Uterus (tissue), 4 donors: Measurements from ENCODE around the gene SPATA6. TPM values are rescaled to one million over a fixed set of nuclear protein-coding genes. Genes with fewer than 3 reads are reported as not detected.

Source experiments
- DNase-seq, 2 donors: peaks; one replicate each; pipeline ENCODE4 v3.0.0-alpha.2; 2019 to 2020
- H3K27ac ChIP-seq, 2 donors: fragments of 200-600 bp; sonication (generic); 1 replicate in 1 of 2; 2 replicates in 1 of 2; pipeline ENCODE4 v1.5.1; 2016 to 2018
- H3K27me3 ChIP-seq, 2 donors: fragments of 200-600 bp; sonication (generic); one replicate each; pipeline ENCODE4 v1.5.1; 2018 to 2019; ENCODE audit warnings: control low read depth in 1 of 2
- H3K36me3 ChIP-seq, 2 donors: fragments of 200-600 bp; sonication (generic); one replicate each; pipeline ENCODE4 v1.5.1; 2019; ENCODE audit warnings: control low read depth in 1 of 2
- H3K4me1 ChIP-seq, 2 donors: fragments of 200-600 bp; sonication (generic); one replicate each; pipeline ENCODE4 v1.5.1; 2018 to 2019; ENCODE audit warnings: control low read depth in 1 of 2
- H3K4me3 ChIP-seq, 2 donors: fragments of 200-600 bp; sonication (generic); 1 replicate in 1 of 2; 2 replicates in 1 of 2; pipeline ENCODE4 v1.5.1; 2018 to 2019; ENCODE audit warnings: mild to moderate bottlenecking in 1 of 2
- H3K9me3 ChIP-seq, 2 donors: fragments of 200-600 bp; sonication (generic); one replicate each; pipeline ENCODE4 v1.5.1; 2019; ENCODE audit warnings: control low read depth in 1 of 2
- CTCF ChIP-seq, 4 experiments: fragments of 200-600 bp in 2 of 4; fragments of 450-650 bp in 2 of 4; sonication (generic) in 2 of 4; IDR thresholded peaks; one replicate each; pipeline ENCODE4 v1.5.1; 2016 to 2019; ENCODE audit warnings: antibody characterized with exemption in 4 of 4, mild to moderate bottlenecking in 2 of 4, moderate library complexity in 1 of 4
- POLR2A ChIP-seq, 2 donors: fragments of 450-650 bp; IDR thresholded peaks; one replicate each; pipeline ENCODE4 v1.6.1; 2016; ENCODE audit warnings: antibody characterized with exemption in 2 of 2, mild to moderate bottlenecking in 1 of 2, moderate library complexity in 1 of 2
- intact Hi-C: fragments of 100-400 bp; cut with DNase I; formaldehyde crosslinking; loops from one replicate; pipeline ENCODE4 v1.15.1; 2023; ENCODE audit warnings: low total_unique reads
- total RNA-seq, 4 donors: library from RNA; depleted of rRNA in 3 of 4; stranded (reverse); fragments of >200 nt in 3 of 4; gene quantifications; one replicate each; pipeline versions ENCODE4 v1.1.0 to v1.2.4, GENCODE V29; 2014 to 2023
- donor health status: DM: yes; HTN: yes; CAD: no.

The SPATA6 gene
- total RNA-seq, 4 donors from 2014 or later: 27.4 to 94.5 (median 46.0) TPM

- H3K9me3 ChIP-seq: no peaks in the 10 kb centered on the region
- H3K27ac ChIP-seq: no peak overlapping the region
- intact Hi-C loops: no loop called here
- no peak overlapping the region for H3K4me3 ChIP-seq
- no peak for TF ChIP-seq POLR2A (IDR thresholded peaks at IDR 0.05)
- no peak for TF ChIP-seq CTCF (IDR thresholded peaks at IDR 0.05)
- no peaks in the 10 kb centered on the region for H3K27me3 ChIP-seq
- no peak for DNase-seq
- H3K36me3 ChIP-seq: no peaks in the 10 kb centered on the region
- no peaks in the 10 kb centered on the region for H3K4me1 ChIP-seq
Measured at GRCh38 chr1:48266576-48266975, 205.4 kb downstream of the SPATA6 start.

DNA sequence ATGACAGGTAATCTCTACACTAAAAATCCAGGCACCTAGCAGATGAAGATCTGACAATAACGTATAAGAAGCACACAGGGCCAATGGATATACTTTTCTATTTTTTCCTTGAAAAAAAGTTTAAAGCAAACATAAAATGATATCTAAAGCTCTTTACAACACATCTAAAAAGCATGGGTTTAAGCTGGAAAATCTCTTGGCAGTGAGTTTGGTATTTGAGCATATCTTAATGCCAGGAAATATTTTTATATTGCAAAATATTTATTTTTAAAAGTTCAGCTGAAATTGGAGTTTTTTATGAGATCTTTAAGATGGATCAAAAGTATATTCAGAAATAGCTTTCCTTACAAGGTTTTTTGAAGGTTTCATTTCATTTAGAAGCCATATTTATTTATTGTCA, 209.0 kb downstream of the SPATA6 start:
- Histone ChIP-seq H3K4me1 (no peaks in the 10 kb centered on the region), H3K9me3 (no peaks in the 10 kb centered on the region), H3K27me3 (no peaks in the 10 kb centered on the region), H3K4me3 (no peak overlapping the region), H3K27ac (no peak overlapping the region), H3K36me3 (no peaks in the 10 kb centered on the region)
- TF ChIP-seq POLR2A (IDR thresholded peaks at IDR 0.05) (no peak), CTCF (IDR thresholded peaks at IDR 0.05) (no peak)
- intact Hi-C loops: no loop called here
- no peak for DNase-seq

GRCh38 chr1:48261881-48262400, 210.1 kb downstream of the SPATA6 start:
- no peak overlapping the region for H3K27ac ChIP-seq
- TF ChIP-seq POLR2A (IDR thresholded peaks at IDR 0.05) (no peak), CTCF (IDR thresholded peaks at IDR 0.05) (no peak)
- no peaks in the 10 kb centered on the region for H3K9me3 ChIP-seq
- no peaks in the 10 kb centered on the region for H3K36me3 ChIP-seq
- no peak overlapping the region for H3K4me3 ChIP-seq
- intact Hi-C loops: no loop called here
- H3K27me3 ChIP-seq: no peaks in the 10 kb centered on the region
- H3K4me1 ChIP-seq: no peaks in the 10 kb centered on the region
- no peak for DNase-seq

DNA sequence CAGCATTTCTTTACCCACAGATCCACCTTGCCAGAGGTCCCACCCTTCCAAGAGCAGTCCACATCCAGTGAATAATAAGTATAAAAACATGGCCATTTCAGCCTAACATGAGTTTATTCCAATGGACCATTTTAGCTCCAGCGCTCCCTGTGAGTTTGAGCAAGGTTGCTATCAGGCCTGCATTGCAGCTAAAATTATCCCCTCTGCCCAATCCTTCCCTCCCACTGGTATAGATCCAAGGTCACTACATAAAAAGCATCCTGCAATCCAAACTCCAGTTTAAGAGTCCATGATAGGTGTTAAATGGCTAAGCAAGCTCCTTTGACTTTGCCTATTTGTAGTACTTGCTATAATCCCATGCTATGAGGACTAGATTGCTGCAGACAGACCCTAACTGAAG, 213.9 kb downstream of the SPATA6 start:
- Histone ChIP-seq H3K36me3 (no peaks in the 10 kb centered on the region), H3K27ac (no peak overlapping the region), H3K9me3 (no peaks in the 10 kb centered on the region), H3K27me3 (no peaks in the 10 kb centered on the region), H3K4me3 (no peak overlapping the region), H3K4me1 (no peaks in the 10 kb centered on the region)
- DNase-seq: no peak
- no peak for TF ChIP-seq CTCF (IDR thresholded peaks at IDR 0.05)
- TF ChIP-seq POLR2A (IDR thresholded peaks at IDR 0.05): no peak
- intact Hi-C loops: no loop called here

DNA sequence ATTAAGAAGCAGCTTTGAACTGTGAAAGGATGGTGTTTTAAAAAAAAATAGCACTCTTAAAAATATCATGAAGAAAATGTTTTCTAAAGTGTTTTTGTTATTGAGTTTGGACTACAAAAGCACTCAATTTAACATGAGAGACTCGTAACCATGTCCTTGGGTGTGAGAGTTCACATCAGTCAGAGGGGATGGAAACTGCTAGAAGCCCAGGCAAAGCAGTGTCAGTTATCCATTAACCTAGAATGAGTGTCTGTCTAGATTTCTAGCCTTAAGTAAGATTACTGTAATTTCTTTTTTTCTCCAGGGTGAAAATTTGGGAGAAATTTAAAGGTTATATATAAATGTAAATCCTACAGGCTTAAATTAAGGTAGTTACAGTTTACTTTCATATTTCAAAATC, 217.8 kb downstream of the SPATA6 start:
- Histone ChIP-seq H3K36me3 (no peaks in the 10 kb centered on the region), H3K4me3 (no peak overlapping the region), H3K9me3 (no peaks in the 10 kb centered on the region), H3K27ac (no peak overlapping the region), H3K4me1 (no peaks in the 10 kb centered on the region), H3K27me3 (no peaks in the 10 kb centered on the region)
- intact Hi-C loops: no loop called here
- no peak for DNase-seq
- TF ChIP-seq POLR2A (IDR thresholded peaks at IDR 0.05) (no peak), CTCF (IDR thresholded peaks at IDR 0.05) (no peak)
